Kidney tubule cell (primary cell): ENCODE data around the gene KMT2C.
"Not testable (repeated sequence)": the region's sequence is repeated elsewhere in the genome, so short reads cannot be mapped to it uniquely, and the experiment has no call there.

Experiments
- DNase-seq: peaks from one replicate; pipeline ENCODE4 v3.0.0-alpha.2; 2018; ENCODE audit warnings: low spot score

Gene KMT2C

GRCh38 chr7:152402384-152403250 is 33.2 kb downstream of the KMT2C start:
- DNase-seq = peak; percentile 61

- no peak for DNase-seq
Observed at GRCh38 chr7:152399344-152399743, 36.5 kb downstream of the KMT2C start.

GRCh38 chr7:152395112-152395511 is 40.7 kb downstream of the KMT2C start:
- peak; percentile 67 for DNase-seq

- DNase-seq = peak; percentile 61
Observed at GRCh38 chr7:152394214-152394613, 41.6 kb downstream of the KMT2C start.

DNA sequence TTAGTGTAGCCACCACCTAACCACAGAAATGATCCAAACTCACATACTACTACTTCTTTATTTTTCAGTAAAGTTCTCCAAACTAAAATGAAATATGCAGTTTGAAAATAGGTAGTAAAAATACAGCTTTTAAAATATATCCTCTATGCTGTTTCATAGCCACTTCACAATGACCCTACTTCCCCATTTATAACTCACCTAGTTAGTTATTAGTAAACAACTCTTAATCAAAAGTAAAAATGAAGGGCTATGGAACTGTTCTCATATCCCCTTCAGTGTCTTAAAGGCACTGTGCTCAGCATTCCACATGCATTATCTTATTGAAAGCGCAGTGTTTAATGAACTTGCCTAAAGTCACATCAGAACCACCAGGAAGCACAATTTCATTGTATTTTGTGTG is 43.5 kb downstream of the KMT2C start:
- no peak for DNase-seq

DNA sequence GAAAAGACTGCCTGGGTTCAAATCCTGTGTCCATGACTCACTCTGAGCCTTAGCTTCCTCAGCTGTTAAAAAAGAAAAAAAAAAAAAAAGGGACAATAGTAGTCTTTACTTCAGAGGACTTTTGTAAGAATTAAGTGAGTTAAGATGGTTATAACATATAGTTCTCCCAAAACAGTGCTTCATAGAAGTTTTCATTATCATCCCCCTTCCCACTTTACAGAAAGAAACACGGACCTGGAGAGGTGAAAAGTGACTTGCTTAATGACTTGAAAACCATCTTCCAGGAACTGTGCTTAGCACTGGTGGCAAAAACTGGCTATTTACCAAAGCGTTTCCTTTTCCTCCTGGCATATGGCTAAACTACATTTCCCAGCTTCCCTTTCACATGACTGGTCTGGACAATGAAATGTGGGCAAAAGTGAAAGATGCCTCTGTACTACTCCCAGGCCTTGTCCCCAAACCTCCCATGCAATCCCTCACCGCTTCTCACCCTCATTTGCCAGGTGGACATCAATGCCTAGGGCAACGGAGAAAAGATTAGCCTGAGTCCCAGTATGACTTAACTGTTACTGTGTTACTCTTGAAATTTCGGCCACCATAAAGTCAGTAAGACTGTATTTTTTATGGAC is 49.6 kb downstream of the KMT2C start:
- DNase-seq = not testable (repeated sequence)

DNA sequence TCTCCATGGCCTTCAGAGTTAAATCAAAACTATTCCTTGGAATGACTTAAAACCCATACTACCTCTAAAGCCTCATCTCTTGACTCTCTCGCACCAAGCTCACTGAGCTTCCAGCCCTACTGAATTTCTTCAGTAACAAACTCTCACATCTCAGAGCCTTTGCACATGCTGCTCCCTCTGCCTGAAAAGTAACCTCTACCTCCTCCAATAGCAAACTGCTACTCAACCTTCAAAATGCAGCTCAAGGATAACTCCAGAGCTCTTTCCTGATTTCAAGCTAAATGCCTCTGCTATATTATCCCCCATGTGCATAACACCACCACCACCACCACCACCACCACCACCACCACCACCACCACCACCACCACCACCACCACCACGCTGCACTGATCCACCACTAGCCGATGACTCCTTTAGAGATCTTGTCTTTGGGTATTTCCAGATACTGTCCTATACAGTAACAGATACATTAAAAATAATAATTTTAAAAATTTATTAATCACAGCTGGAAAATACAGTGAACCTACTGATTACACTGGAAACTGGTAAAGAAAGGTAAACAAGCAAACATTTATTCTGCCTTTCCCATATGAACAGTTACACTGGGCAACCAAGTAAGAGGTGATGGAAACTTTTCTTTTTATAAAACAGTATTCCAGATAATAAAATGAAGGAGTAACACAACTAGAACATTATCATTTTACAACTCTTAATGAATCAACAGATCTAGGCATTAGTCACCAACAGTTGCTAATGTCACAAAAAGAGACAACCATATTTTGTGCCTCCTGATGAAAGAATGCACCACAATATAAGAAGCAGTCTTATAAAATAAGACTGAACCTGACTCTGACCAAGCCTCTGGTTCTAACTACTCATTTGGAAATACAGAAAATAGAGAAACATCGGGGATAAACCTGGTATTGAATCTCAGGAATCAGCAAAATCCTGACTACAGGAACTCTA is 51.3 kb downstream of the KMT2C start:
- not testable (repeated sequence) for DNase-seq

DNA sequence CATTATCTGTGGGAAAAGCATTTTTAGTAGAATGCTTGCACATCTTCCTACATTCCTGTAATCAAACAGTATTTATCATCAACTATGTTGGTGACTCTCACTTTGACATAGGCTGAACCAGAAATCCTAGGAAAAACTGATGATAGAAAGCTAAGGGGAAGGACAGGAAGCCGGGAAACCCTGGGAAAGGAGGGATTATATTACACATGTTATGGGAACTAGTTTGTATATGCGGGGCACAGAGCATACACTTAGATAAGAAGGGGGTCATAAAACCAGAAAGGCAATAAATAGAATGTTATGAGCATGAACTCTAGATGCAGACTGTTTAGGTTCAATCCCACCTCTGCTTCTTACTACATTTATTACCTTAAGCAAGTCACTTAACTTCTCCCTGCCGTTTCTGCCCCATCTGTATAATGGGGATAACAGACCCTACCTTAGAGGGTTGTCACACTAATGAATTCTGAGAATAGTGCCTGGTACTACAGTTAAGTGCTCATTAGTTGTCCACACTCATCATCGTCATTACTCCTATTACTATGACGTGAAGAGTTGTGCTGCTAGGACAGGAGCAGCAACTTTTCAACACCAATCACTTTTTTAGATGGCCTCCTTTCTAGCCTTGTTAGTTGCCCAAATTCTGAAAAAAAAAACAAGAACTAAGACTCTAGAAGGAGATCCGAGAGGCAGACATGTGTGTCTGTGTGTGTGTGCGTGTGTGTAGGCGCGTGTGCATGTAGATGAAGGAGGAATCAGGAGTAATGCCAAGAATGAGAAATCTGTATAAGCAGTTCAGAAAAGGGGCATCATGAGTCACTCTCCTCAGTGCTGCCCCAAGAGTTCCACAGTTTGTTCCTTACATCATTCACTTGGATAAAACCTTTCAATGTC is 52.2 kb downstream of the KMT2C start:
- peak; percentile 68 for DNase-seq

GRCh38 chr7:152382244-152382643 is 53.6 kb downstream of the KMT2C start:
- DNase-seq = no peak

GRCh38 chr7:152380931-152381578 is 54.7 kb downstream of the KMT2C start:
- not testable (repeated sequence) for DNase-seq

DNA sequence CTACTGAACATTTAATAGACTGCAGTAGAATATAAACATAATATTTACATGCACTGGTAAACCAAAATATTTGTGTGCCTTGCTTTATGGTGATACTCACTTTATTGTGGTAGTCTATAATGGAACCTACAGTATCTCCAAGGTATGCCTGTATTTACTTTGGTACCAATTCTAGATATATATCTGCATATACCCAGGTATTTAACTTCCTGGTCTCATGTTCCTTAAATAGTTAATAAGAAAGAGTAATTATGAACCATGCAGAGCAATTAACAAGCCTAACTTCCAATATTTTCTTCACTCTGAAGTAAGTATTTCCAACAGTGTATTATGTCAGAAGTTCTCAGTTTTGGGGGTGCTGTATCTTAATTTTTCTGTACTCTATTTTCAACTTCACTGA is 57.3 kb downstream of the KMT2C start:
- DNase-seq = not testable (repeated sequence)

DNA sequence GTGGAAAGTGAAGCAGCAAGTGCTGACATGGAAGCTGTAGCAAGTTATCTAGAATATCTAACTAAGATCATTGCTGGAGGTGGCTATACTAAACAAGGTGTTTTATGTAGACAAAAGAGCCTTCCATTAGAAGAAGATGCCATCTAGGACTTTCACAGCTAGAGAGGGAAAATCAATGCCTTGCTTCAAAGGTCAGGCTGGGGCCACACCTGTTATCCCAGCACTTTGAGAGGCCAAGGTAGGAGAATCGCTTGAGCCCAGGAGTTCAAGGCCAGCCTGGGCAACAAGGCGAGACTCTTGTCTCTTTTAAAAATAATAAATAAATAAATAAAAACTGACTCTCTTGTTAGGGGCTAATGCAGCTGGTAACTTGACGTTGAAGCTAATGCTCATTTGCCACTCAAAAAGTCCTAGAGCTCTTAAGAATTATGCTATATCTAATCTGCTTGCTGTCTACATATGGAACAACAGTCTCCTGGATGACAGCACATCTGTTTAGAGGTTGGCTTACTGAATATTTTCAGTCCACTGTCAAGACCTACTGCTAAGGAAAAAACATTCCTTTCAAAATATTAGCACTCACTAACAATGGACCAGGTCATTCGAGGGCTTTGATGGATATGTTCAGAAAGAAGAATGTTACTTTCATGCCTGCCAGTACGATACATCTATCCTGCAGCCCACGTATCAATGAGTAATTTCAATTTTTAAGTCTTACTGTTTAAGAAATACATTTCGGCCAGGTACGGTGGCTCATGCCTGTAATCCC is 58.9 kb downstream of the KMT2C start:
- DNase-seq = not testable (repeated sequence)

GRCh38 chr7:152370297-152370696 is 65.5 kb downstream of the KMT2C start:
- DNase-seq = no peak

- DNase-seq = no peak
Observed at GRCh38 chr7:152369518-152369917, 66.3 kb downstream of the KMT2C start.

DNA sequence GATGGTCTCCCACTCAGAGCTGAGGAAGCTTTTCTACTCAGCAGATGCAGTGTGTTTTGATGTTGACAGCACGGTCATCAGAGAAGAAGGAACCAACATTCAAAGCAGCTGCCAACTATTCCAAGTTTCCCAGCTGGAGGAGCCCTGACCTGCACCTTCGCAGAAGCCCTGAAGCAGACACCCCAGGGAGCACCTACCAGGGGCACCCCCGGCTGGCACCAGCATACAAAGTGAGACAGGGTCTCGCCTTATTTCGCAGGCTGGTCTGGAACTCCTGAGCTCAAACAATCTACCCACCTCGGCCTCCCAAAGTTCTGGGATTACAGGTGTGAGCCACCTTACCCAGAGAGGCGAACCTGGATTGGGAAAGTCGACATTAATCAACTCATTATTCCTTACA is 68.6 kb downstream of the KMT2C start:
- no peak for DNase-seq

GRCh38 chr7:152366662-152367061 is 69.1 kb downstream of the KMT2C start:
- DNase-seq = peak; percentile 57

DNA sequence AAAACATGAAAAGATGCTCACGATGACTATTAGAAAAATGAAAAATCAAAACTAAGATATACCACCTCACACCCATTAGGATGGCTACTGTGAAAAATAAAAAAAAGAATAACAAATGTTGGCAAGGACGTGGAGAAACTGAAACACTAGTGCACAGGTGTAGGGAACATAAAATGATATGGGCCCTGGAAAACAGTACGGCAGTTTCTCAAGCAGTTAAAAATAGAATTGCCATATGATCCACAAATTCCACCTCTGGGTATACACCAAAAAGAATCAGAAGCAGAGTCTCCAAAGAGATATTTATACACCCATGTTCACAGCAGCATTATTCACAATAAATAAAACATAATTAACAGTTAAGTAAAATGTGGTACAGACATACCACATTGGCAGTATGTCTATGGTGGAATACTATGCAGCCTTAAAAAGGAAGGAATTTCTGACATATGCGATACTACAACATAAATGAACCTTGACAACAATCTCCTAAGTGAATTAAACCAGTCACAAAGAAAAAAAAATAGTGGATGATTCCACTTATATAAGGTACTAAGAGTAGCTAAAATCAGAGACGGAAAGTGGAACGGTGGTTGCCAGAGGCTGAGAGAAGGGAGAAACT is 69.7 kb downstream of the KMT2C start:
- no peak for DNase-seq

DNA sequence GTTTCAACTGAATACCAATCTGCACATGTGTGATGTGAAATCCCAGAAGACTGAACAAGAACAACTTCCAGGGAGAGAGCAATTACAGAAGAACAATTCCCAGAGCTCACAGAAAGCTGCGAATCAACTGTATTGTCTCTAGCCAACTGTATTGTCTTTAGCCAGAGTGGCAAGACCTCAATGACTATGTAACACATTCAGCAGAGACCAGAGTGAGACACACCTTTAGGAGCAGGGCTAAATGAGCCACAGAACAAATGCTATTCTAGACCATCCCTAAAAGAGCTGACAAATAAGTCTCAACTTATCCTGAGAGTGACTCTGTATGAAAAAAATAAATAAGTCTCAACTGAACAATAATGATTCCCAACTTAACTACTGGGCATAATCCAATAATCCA is 72.0 kb downstream of the KMT2C start:
- DNase-seq = no peak

GRCh38 chr7:152362128-152362926 is 73.5 kb downstream of the KMT2C start:
- no peak for DNase-seq
